Nucleus accumbens (tissue), 56 donors: ENCODE results near the gene RNFT1.
"Not testable (repeated sequence)": the region's sequence is repeated elsewhere in the genome, so short reads cannot be mapped to it uniquely, and the experiment has no call there.

Experiments used
- DNase-seq, 56 donors: peaks; one replicate each; lab custom pipeline; 2025; lab: John Stamatoyannopoulos, UW

RNFT1 gene

GRCh38 chr17:59930768-59931167 is 33.8 kb downstream of the RNFT1 start:
- DNase-seq = peak in 5 of 56 donors; percentile 1 to 6 (median 3)

- not testable (repeated sequence) for DNase-seq
Measured at GRCh38 chr17:59930121-59930520, 34.4 kb downstream of the RNFT1 start.

GRCh38 chr17:59920637-59921036 is 43.9 kb downstream of the RNFT1 start:
- not testable (repeated sequence) for DNase-seq

GRCh38 chr17:59916446-59916845 is 48.1 kb downstream of the RNFT1 start:
- no peak for DNase-seq

GRCh38 chr17:59914274-59914854 is 50.2 kb downstream of the RNFT1 start:
- no peak for DNase-seq

- no peak for DNase-seq
Measured at GRCh38 chr17:59907467-59907866, 57.1 kb downstream of the RNFT1 start.

- no peak for DNase-seq
Measured at GRCh38 chr17:59903455-59903854, 61.1 kb downstream of the RNFT1 start.
